Neural progenitor cell (in vitro differentiated cells): ENCODE data around the gene UBE2U.

Source experiments
- CTCF ChIP-seq: fragments of 200-600 bp; sonication (generic); IDR thresholded peaks from 2 replicates; pipeline ENCODE4 v1.5.1; 2017; ENCODE audit warnings: antibody characterized with exemption, mild to moderate bottlenecking
- EZH2 ChIP-seq: fragments of 200-600 bp; sonication (generic); IDR thresholded peaks from 2 replicates; pipeline ENCODE4 v1.6.1; 2017; ENCODE audit warnings: antibody characterized with exemption, mild to moderate bottlenecking, moderate library complexity
- EZH2phosphoT487 ChIP-seq: fragments of 200-600 bp; sonication (generic); IDR thresholded peaks from 2 replicates; pipeline ENCODE4 v1.6.1; 2017; ENCODE audit warnings: antibody characterized with exemption

- TF ChIP-seq EZH2 (no peak), CTCF (no peak), EZH2phosphoT487 (no peak)
Measured at GRCh38 chr1:64290420-64290819, 87.0 kb downstream of the UBE2U start.
